ENCODE measurements around the gene PMP22.

DNA sequence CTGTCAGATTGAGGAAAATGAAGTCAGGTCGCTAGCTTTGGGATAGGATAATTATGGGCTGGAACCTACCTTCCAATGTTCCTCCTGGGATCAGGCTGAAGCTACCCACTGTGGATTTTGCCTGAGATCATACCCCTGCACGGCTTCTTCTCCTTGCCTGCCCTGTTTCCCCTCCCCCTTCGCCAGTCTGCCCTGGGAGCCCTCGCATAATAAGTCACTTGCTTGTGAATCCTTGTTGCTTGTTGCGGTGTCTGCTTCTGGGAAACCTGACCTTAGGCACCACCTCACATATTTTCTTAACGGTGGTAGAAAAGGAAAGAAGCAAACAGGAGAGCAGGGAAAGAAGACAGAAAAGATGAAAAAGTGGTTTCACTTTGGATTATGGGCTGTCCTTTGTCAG is 13.3 kb upstream of the PMP22 start:
- TF ChIP-seq, protein P1, sequence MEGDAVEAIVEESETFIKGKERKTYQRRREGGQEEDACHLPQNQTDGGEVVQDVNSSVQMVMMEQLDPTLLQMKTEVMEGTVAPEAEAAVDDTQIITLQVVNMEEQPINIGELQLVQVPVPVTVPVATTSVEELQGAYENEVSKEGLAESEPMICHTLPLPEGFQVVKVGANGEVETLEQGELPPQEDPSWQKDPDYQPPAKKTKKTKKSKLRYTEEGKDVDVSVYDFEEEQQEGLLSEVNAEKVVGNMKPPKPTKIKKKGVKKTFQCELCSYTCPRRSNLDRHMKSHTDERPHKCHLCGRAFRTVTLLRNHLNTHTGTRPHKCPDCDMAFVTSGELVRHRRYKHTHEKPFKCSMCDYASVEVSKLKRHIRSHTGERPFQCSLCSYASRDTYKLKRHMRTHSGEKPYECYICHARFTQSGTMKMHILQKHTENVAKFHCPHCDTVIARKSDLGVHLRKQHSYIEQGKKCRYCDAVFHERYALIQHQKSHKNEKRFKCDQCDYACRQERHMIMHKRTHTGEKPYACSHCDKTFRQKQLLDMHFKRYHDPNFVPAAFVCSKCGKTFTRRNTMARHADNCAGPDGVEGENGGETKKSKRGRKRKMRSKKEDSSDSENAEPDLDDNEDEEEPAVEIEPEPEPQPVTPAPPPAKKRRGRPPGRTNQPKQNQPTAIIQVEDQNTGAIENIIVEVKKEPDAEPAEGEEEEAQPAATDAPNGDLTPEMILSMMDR (IDR thresholded peaks at IDR 0.05; ENCODE audit: low read length): no peak
- no peak for TF ChIP-seq EZH2 (IDR thresholded peaks at IDR 0.05; ENCODE audit: borderline replicate concordance, low read length)

All from OCI-LY1 (cell line).